DMS79 treated with DMSO at 0.1 percent for 48 hours (cell line): ENCODE data around the gene RAB40C.
A peak's percentile ranks its signal among the peaks of the same experiment; 100 is the strongest.
"Not testable (repeated sequence)": the region's sequence is repeated elsewhere in the genome, so short reads cannot be mapped to it uniquely, and the experiment has no call there.

Experiments
- DNase-seq: peaks from one replicate; lab custom pipeline; 2025; lab: John Stamatoyannopoulos, UW

RAB40C gene

GRCh38 chr16:590815-591200 is 942 bp downstream of the RAB40C start:
- no peak for DNase-seq

GRCh38 chr16:591231-591630 is 1.4 kb downstream of the RAB40C start:
- DNase-seq = no peak

DNA sequence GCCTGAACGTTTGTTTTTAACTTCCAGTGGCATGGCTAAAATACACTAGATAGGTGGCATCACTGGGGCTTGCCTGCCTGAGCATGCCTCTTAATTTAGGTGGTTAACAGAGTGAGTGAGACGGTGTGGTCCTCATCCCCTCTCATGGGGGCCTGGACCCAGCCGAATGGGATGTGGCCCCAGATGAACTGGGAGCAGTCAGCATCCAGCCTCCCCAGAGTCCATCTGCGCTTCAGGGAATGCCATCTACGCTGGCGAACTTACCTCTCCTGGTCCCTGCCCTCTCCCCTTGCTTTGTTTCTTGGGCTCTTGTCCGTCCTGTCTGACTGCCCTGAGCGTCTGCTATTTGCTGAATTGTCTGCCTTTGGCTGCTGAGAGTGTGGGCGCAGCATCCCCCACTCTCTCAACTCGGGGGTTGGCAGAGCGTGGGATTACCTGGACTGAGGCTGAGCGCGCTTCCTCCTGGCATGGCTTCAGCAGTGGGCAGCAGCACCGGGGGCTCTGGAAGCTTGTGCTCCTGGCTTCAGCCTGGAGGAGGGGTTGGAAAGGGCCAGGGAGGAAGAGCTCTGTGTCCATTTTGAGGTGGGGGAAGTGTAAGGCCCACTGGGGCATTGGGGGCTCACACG is 2.1 kb downstream of the RAB40C start:
- DNase-seq = peak; percentile 56

DNA sequence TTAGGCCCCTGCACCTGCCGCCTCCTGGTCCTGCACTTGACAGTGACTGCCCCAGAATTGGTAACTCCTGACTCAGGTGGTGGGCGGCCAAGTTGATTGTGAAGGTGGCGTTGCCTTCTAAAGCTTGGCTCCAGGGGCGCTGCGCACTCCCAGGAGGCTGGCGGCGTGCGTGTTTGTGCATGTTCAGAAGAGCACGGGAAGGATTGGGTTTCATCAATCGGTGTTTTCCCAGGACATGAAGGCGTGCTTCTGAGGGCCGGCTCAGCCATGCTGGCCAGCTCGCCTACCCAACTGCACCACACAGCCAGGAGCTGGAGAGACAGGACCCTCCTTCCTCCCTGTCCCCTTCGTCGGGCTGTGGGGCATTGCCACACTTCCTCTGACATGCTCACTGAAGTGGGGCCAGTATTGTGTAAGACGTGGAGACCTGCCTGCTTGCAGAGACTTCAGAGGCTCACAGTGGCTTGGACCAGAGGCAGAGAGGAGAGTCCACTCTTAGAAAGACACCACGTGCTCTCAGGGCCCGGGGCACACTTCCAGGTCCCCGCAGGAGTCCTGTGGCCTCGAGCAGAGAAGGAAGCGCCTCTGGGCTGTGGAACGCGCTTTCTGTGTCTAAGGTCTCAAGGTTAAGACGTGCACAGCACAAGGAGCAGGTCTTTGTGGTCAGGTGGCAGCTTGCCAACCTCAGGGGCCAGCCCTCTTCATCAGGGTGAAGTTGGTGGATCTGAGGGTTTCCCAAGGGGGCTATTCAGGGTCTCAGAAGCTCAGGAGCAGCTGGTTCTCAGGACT is 2.8 kb downstream of the RAB40C start:
- peak; percentile 88 for DNase-seq

DNA sequence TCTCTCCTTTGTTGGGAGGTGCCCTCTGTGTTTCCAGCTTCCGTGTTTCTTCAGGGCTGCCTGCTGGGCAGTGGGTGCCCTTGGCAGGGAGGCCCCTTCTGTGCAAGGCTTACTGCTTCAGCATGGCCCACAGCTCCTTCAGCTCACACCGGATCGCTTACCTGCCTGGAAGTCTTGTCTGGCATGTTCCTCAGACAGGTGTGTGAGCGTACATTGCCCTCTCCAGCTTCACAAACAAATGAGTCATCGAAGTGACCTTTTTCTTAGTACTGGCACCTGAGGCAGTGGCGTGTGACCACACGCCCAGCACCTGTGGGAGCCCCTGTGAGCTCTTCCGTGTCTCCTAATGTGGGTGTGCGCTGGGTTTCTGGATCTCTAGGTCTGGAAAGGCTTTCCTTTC is 3.5 kb downstream of the RAB40C start:
- DNase-seq = peak; percentile 86

DNA sequence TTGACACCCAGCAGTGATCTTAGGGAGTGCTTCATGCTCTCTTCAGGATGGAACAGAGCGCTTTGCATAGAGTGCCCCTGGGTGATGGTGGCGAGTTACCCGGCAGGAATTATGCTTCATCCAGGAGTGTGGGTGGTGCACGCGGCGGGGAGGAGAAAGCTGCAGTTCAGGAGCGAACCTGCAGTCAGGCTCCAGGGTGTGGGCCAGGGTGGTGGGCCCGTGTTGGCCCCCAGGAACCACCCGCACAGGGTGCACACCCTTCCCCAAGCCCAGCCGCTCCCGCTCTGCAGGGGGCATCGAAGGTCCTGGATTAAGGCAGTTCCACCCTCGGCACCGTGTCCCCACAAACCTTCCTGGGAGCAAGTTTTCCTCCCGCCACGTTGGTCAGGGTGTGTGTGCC is 3.9 kb downstream of the RAB40C start:
- DNase-seq = no peak

GRCh38 chr16:595094-595528 is 5.2 kb downstream of the RAB40C start:
- no peak for DNase-seq

GRCh38 chr16:595942-596735 is 6.3 kb downstream of the RAB40C start:
- peak; percentile 49 for DNase-seq

DNA sequence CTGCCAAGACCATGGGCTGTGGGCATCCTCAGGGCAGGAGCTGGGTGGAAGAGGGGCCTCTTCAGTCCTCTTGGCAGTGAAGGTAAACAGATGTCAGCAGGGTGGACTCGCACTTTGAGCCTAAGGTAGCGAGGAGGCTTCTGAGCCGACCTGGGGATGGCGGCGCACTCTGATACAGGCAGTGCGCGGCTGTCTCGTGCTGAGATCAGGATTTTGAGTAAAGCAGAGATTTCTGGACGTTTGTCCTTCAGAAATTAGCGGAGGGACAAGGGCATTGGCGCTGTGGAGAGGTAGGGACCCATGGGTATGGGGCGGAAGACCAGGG is 6.8 kb downstream of the RAB40C start:
- DNase-seq = no peak

- not testable (repeated sequence) for DNase-seq
Observed at GRCh38 chr16:597655-598054, 7.8 kb downstream of the RAB40C start.

DNA sequence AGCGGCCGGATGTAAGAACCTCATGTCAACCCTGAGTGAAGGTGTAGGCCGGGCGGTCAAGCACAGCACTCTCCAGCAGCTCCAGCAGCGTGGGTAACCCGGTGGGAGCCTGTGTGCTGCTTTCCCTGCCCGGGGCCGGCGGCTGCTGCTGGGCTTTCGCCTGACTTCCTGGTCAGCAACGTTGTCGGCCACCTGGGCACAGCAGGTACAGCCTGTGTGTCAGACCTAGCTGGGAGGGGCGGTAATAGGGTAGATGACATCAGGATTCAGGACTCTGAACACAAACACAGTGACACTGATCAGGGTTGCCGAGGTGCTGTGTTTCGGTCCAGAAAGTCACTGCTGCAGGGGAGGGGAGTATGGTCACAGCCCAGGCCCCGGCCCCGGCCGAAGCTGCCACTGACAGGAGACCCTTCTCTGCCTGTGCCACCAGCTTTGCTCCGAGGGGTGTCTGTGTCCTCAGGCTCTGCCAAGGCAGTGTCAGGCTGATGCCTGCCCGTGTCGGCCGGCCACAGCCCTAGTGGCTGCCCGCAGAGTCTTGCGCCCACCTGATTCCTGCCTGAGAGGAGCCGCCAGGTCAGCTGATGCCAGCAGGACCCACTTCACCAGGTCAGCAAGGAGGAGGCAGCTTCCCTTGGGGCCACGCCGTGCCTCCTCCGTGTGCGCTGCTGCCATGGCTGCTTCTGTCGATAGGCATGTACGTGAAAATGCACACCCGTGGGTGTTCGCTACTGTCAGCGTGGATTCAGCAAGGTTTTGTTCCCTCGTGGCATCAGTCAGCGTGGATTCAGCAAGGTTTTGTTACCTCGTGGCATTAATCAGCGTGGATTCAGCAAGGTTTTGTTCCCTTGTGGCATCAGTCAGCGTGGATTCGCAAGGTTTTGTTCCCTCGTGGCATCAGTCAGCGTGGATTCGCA is 9.2 kb downstream of the RAB40C start:
- DNase-seq = no peak

GRCh38 chr16:600781-601180 is 10.9 kb downstream of the RAB40C start:
- no peak for DNase-seq

DNA sequence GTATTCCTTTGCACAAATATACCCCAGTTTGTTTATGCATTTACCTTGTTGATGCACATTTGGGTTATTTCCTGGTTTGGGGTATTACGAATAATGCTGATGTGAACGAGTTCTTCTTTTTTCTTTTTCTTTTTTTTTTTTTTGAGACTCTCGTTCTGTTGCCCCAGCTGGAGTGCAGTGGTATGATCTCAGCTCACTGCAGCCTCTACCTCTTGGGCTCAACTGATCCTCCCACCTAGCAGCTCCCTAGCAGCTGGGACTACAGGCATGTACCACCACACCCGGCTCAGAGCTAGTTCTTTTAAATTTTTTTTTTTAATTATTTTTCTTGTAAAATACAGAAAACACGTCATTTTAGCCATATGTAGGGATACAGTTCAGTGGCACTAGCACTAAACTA is 14.1 kb downstream of the RAB40C start:
- no peak for DNase-seq

GRCh38 chr16:606656-607307 is 16.9 kb downstream of the RAB40C start:
- no peak for DNase-seq

DNA sequence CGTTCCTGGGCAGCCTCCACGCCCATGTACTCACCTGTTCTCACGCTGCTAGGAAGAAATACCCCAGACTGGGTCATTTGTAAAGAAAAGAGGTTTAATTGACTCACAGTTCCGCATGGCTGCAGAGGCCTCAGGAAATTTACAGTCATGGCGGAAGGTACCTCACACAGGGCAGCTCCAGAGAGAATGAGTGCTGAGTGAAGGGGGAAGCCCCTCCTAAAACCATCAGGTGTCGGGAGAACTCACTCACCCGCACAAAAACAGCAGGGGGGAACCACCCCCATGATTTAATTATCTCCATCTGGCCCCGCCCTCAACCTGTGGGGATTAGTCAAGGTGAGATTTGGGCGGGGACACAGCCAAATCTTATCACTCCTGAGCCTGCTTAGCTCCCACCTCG is 18.2 kb downstream of the RAB40C start:
- no peak for DNase-seq

DNA sequence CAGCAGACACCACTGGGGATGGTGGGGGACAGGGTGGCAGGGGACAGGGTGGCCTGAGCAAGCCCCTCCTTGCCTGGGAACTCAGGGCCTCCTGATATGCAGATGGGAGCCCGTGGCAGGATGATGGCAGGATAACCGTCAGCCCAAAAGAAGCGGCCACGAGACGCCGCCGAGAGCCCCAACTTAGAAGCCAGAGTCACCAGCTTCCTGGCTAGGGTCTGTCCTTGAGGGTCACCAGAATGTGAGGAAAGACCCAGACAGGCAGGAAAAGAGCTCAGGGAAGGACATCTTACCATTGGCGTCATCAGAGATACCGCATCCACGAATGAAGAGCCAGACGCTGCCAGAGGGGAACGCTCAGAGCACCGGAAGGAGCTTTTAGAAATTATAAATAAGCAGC is 19.4 kb downstream of the RAB40C start:
- no peak for DNase-seq

DNA sequence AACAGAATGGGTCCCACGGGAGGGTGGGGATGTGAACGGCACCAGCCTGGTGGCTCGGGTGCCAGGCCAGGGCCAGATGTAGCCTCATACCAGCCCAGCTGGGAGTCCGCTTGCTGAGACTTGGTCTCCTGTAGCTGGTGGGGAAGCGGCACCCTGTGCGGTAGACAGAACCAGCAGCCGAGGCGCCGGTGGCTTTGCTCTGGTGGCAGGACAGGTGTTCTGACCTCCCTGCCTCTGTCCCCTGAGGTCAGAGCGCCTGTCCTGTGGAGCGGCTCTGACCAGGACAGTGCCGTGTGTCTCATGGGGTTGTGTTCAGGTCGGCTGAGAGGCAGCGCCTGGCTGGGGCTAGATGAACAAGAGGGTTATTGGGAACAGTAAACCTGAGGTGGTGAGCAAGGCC is 20.1 kb downstream of the RAB40C start:
- no peak for DNase-seq

GRCh38 chr16:610513-611381 is 20.9 kb downstream of the RAB40C start:
- peak; percentile 13 for DNase-seq

DNA sequence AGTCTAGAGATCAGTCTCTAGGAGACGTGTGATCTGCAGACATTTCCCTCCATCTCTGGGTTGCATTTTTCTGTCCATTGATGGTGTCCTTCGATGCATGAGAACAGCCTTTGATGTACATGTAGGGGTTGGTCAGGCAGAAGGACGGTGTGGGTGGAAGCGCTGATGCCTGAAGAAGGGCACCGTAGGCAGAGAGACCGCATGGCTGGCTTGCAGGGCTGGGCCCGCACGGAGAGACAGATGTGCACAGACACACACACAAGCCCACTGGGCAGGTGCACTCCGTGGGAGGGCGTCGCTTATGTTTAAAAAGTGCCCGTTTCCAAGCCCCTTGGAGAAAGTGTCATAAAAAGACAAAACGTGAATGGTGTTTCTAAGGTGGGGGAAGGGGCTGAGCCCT is 25.3 kb downstream of the RAB40C start:
- no peak for DNase-seq
